ENCODE results near the gene DCDC2C.

DCDC2C gene

DNA sequence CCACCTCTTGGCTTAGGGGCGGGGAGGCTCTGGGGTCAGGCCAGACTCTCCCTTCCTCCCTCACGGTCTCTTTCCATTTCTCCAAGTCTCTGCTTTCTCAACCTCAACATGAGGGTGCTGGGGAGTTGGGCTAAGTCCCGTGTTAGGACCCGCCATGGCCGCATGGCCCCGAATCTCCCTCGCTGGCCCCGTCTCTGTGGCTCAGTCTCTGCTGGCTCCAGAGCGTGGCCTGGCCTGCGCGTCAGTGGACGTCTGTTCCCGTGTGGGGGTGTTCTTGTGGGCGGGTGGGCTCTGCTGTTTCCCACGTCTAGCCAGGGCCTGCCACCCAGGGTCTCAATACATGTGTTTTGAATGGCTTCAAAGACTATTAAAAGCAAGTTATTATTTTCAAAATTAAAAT lies 33.0 kb upstream of the DCDC2C start:
- CTCF ChIA-PET, result no interaction called here
- H3K4me1 ChIP-seq (ENCODE audit: control insufficient read depth, insufficient read depth, low read length), result no peaks in the 10 kb centered on the region

DNA sequence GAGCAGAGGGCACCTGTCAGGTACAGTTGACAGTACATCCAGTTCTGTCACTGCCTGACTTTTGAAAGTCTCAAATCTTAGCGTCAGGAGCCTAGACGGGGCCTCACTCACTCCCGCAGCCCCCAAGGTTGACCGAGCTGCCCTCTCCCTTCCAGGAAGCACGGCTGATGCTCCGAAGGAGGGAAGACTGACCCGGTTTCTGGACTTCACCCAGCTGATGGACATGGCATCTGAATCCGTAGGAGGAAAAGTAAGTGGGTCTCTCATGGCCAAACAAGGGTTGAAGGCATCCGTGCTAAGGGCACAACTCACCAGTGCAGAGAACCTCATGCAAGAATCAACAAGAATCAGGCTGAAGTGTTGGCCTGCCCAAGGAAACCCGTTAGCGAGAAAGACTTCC lies 32.4 kb upstream of the DCDC2C start:
- no peaks in the 10 kb centered on the region for H3K36me3 ChIP-seq (ENCODE audit: control insufficient read depth in 2 of 2, insufficient read depth in 1 of 2, low read length in 2 of 2)
- TF ChIP-seq, protein P1, sequence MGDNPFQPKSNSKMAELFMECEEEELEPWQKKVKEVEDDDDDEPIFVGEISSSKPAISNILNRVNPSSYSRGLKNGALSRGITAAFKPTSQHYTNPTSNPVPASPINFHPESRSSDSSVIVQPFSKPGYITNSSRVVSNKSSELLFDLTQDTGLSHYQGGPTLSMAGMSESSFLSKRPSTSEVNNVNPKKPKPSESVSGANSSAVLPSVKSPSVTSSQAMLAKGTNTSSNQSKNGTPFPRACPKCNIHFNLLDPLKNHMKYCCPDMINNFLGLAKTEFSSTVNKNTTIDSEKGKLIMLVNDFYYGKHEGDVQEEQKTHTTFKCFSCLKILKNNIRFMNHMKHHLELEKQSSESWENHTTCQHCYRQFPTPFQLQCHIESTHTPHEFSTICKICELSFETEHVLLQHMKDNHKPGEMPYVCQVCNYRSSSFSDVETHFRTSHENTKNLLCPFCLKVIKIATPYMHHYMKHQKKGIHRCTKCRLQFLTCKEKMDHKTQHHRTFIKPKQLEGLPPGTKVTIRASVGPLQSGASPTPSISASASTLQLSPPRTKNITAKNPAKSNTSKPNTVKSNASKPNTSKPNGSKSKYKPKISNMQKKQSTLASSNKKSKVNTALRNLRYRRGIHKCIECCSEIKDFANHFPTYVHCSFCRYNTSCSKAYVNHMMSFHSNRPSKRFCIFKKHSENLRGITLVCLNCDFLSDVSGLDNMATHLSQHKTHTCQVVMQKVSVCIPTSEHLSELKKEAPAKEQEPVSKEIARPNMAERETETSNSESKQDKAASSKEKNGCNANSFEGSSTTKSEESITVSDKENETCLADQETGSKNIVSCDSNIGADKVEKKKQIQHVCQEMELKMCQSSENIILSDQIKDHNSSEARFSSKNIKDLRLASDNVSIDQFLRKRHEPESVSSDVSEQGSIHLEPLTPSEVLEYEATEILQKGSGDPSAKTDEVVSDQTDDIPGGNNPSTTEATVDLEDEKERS (tag by site-specific recombination; IDR thresholded peaks at IDR 0.05), result no peak
- H3K9me3 ChIP-seq (ENCODE audit: control insufficient read depth, insufficient read depth, low read depth, low read length), result no peaks in the 10 kb centered on the region
- ChIA-PET CTCF (no interaction called here), POLR2A (interaction anchor here (0.6 kb wide), 1 partner anchor 96 kb away, joined by 3 read pairs; the partner anchor contains the start of gene RPS7)
- no peak overlapping the region for H3K27ac ChIP-seq (ENCODE audit: extremely low read depth, low read depth, low read length)
- H3K4me1 ChIP-seq (ENCODE audit: control insufficient read depth, insufficient read depth, low read length), result no peaks in the 10 kb centered on the region
- no peak overlapping the region for H3K4me3 ChIP-seq (ENCODE audit: low read depth, low read length)

More for the DNA sequence above, 33.0 kb upstream of the DCDC2C start:
- Histone ChIP-seq H3K9me3 (ENCODE audit: control insufficient read depth, insufficient read depth, low read depth, low read length) (no peaks in the 10 kb centered on the region), H3K36me3 (ENCODE audit: control insufficient read depth in 2 of 2, insufficient read depth in 1 of 2, low read length in 2 of 2) (no peaks in the 10 kb centered on the region), H3K4me3 (ENCODE audit: low read depth, low read length) (no peak overlapping the region), H3K27ac (ENCODE audit: extremely low read depth, low read depth, low read length) (no peak overlapping the region)
- POLR2A ChIA-PET, result interaction anchor here (0.6 kb wide), 1 partner anchor 95 kb away, joined by 3 read pairs; the partner anchor contains the start of gene RPS7
- TF ChIP-seq, protein P2, sequence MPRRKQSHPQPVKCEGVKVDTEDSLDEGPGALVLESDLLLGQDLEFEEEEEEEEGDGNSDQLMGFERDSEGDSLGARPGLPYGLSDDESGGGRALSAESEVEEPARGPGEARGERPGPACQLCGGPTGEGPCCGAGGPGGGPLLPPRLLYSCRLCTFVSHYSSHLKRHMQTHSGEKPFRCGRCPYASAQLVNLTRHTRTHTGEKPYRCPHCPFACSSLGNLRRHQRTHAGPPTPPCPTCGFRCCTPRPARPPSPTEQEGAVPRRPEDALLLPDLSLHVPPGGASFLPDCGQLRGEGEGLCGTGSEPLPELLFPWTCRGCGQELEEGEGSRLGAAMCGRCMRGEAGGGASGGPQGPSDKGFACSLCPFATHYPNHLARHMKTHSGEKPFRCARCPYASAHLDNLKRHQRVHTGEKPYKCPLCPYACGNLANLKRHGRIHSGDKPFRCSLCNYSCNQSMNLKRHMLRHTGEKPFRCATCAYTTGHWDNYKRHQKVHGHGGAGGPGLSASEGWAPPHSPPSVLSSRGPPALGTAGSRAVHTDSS (tag by site-specific recombination; IDR thresholded peaks at IDR 0.05), result no peak
- TF ChIP-seq ZNF76 (tag by site-specific recombination; IDR thresholded peaks at IDR 0.05; ENCODE audit: borderline replicate concordance, low read depth) (no peak), ZNF140 (tag by site-specific recombination; IDR thresholded peaks at IDR 0.05) (no peak), ZNF701 (tag by site-specific recombination; IDR thresholded peaks at IDR 0.05) (no peak), ZNF391 (tag by site-specific recombination; IDR thresholded peaks at IDR 0.05; ENCODE audit: borderline replicate concordance, low read depth) (no peak), ZNF768 (tag by site-specific recombination; IDR thresholded peaks at IDR 0.05) (no peak), ZNF670 (tag by site-specific recombination; IDR thresholded peaks at IDR 0.05; ENCODE audit: low read depth) (no peak), ZNF239 (tag by site-specific recombination; IDR thresholded peaks at IDR 0.05) (no peak), ZNF2 (tag by site-specific recombination; IDR thresholded peaks at IDR 0.05) (no peak), ZFHX2 (tag by site-specific recombination; conservative IDR thresholded peaks at IDR 0.05) (no peak), ZNF23 (tag by site-specific recombination; IDR thresholded peaks at IDR 0.05; ENCODE audit: borderline replicate concordance) (no peak), ZNF248 (tag by site-specific recombination; IDR thresholded peaks at IDR 0.05) (no peak), ZXDB (tag by site-specific recombination; IDR thresholded peaks at IDR 0.05) (no peak), ZNF311 (tag by site-specific recombination; IDR thresholded peaks at IDR 0.05; ENCODE audit: borderline replicate concordance) (no peak)
- TF ChIP-seq, protein P3, sequence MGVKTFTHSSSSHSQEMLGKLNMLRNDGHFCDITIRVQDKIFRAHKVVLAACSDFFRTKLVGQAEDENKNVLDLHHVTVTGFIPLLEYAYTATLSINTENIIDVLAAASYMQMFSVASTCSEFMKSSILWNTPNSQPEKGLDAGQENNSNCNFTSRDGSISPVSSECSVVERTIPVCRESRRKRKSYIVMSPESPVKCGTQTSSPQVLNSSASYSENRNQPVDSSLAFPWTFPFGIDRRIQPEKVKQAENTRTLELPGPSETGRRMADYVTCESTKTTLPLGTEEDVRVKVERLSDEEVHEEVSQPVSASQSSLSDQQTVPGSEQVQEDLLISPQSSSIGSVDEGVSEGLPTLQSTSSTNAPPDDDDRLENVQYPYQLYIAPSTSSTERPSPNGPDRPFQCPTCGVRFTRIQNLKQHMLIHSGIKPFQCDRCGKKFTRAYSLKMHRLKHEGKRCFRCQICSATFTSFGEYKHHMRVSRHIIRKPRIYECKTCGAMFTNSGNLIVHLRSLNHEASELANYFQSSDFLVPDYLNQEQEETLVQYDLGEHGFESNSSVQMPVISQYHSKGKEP (tag by site-specific recombination; IDR thresholded peaks at IDR 0.05), result no peak
- TF ChIP-seq, protein P4, sequence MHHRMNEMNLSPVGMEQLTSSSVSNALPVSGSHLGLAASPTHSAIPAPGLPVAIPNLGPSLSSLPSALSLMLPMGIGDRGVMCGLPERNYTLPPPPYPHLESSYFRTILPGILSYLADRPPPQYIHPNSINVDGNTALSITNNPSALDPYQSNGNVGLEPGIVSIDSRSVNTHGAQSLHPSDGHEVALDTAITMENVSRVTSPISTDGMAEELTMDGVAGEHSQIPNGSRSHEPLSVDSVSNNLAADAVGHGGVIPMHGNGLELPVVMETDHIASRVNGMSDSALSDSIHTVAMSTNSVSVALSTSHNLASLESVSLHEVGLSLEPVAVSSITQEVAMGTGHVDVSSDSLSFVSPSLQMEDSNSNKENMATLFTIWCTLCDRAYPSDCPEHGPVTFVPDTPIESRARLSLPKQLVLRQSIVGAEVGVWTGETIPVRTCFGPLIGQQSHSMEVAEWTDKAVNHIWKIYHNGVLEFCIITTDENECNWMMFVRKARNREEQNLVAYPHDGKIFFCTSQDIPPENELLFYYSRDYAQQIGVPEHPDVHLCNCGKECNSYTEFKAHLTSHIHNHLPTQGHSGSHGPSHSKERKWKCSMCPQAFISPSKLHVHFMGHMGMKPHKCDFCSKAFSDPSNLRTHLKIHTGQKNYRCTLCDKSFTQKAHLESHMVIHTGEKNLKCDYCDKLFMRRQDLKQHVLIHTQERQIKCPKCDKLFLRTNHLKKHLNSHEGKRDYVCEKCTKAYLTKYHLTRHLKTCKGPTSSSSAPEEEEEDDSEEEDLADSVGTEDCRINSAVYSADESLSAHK (tag by site-specific recombination; IDR thresholded peaks at IDR 0.05), result no peak
- TF ChIP-seq, protein P5, sequence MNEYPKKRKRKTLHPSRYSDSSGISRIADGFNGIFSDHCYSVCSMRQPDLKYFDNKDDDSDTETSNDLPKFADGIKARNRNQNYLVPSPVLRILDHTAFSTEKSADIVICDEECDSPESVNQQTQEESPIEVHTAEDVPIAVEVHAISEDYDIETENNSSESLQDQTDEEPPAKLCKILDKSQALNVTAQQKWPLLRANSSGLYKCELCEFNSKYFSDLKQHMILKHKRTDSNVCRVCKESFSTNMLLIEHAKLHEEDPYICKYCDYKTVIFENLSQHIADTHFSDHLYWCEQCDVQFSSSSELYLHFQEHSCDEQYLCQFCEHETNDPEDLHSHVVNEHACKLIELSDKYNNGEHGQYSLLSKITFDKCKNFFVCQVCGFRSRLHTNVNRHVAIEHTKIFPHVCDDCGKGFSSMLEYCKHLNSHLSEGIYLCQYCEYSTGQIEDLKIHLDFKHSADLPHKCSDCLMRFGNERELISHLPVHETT (tag by site-specific recombination; IDR thresholded peaks at IDR 0.05), result no peak

Data from HEK293 (cell line).